HCT116 (cell line): ENCODE data around the gene BSN. TPM values are rescaled to one million over a fixed set of nuclear protein-coding genes. Genes with fewer than 3 reads are reported as not detected.

Experiments used
- ATAC-seq: fragments of 200-7000 bp; cut with Tn5 transposase; 2 replicates; pipeline ENCODE4 v1.9.1; 2020; ENCODE audit warnings: mild to moderate bottlenecking, moderate library complexity
- BruUV-seq: library from RNA; stranded (reverse); fragments of 400-500 nt; replicated peaks from 2 replicates; lab custom pipeline; 2021; lab: Mats Ljungman, UMichigan
- CTCF ChIA-PET: fragments of 300-600 bp; sonication (Branson Sonifier 250); formaldehyde crosslinking; loops from one replicate; lab custom pipeline; 2021; ENCODE audit warnings: antibody characterized with exemption; lab: Charles Lee
- POLR2A ChIA-PET: fragments of 300-600, 350-600 bp; sonication (Branson Sonifier 250); formaldehyde crosslinking; loops from one replicate; lab custom pipeline; 2021; ENCODE audit warnings: antibody characterized with exemption; lab: Charles Lee
- RAD21 ChIA-PET, 2 experiments: fragments of 300-600 bp; sonication (Branson Sonifier 250); formaldehyde crosslinking; loops; one replicate each; lab custom pipeline; 2023; ENCODE audit warnings: low total read pairs in 2 of 2; ENCODE audit not compliant: uncharacterized antibody in 2 of 2, unreplicated experiment in 2 of 2, low non-redundant PET in 1 of 2; lab: Charles Lee
- DNase-seq: peaks from one replicate; pipeline ENCODE4 v3.0.0-alpha.2; 2010; ENCODE audit warnings: low read depth, low spot score
- H2AFZ ChIP-seq: fragments of 200-600 bp; shearing (Covaris generic), sonication (generic); 2 replicates; pipeline ENCODE4 v1.6.1; 2017; ENCODE audit warnings: low read depth, mixed run types, mixed read lengths, antibody characterized with exemption, low read length; ENCODE audit not compliant: poor library complexity, severe bottlenecking
- H3K27ac ChIP-seq: 2 replicates; pipeline ENCODE4 v1.5.1; 2012; ENCODE audit warnings: low read depth, low read length
- H3K27me3 ChIP-seq: fragments of 200-600 bp; sonication (generic); 2 replicates; pipeline ENCODE4 v1.6.1; 2016; ENCODE audit warnings: mixed run types, low read length, mixed read lengths; ENCODE audit not compliant: insufficient read depth
- H3K36me3 ChIP-seq, 2 experiments: fragments of 200-500 bp in 1 of 2; fragments of 200-600 bp in 1 of 2; sonication (Bioruptor generic) in 1 of 2; sonication (generic) in 1 of 2; 2 replicates each; pipeline versions ENCODE4 v1.5.1 to v1.6.1; 2014 to 2016; ENCODE audit warnings: low read length in 2 of 2, inconsistent platforms in 1 of 2, mixed read lengths in 1 of 2, mixed run types in 1 of 2; ENCODE audit not compliant: insufficient read depth in 2 of 2, control insufficient read depth in 1 of 2
- H3K4me1 ChIP-seq, 2 experiments: fragments of 200-600 bp in 1 of 2; sonication (generic) in 1 of 2; 2 replicates each; pipeline versions ENCODE4 v1.5.1 to v1.6.1; 2012 to 2017; ENCODE audit warnings: low read length in 2 of 2, inconsistent platforms in 1 of 2, mild to moderate bottlenecking in 1 of 2, mixed read lengths in 1 of 2, mixed run types in 1 of 2, moderate library complexity in 1 of 2; ENCODE audit not compliant: insufficient read depth in 2 of 2, control insufficient read depth in 1 of 2
- H3K4me2 ChIP-seq: fragments of 200-600 bp; sonication (generic); 2 replicates; pipeline ENCODE4 v1.6.1; 2017; ENCODE audit warnings: mixed run types, low read length, mixed read lengths
- H3K4me3 ChIP-seq, 2 experiments: fragments of 200-600 bp in 1 of 2; sonication (generic) in 1 of 2; replicated peaks in 1 of 2; 2 replicates each; pipeline ENCODE4 v1.5.1; 2011 to 2016; ENCODE audit warnings: low read length in 2 of 2, control low read depth in 1 of 2, low read depth in 1 of 2, mild to moderate bottlenecking in 1 of 2, mixed read lengths in 1 of 2, mixed run types in 1 of 2
- H3K79me2 ChIP-seq: fragments of 200-600 bp; sonication (generic); 2 replicates; pipeline ENCODE4 v1.6.1; 2017; ENCODE audit warnings: mild to moderate bottlenecking, mixed run types, low read length, moderate library complexity, mixed read lengths; ENCODE audit not compliant: insufficient read depth
- H3K9ac ChIP-seq: fragments of 200-600 bp; sonication (generic); 2 replicates; pipeline ENCODE4 v1.6.1; 2016; ENCODE audit warnings: low read length, mixed read lengths
- H3K9me2 ChIP-seq: fragments of 200-600 bp; sonication (generic), shearing (Covaris generic); 2 replicates; pipeline ENCODE4 v1.6.1; 2017; ENCODE audit warnings: mixed run types, mild to moderate bottlenecking, moderate library complexity; ENCODE audit not compliant: insufficient read depth
- H3K9me3 ChIP-seq, 2 experiments: fragments of 200-500 bp in 1 of 2; fragments of 200-600 bp in 1 of 2; sonication (Bioruptor generic) in 1 of 2; sonication (generic) in 1 of 2; 2 replicates each; pipeline ENCODE4 v1.6.1; 2014 to 2017; ENCODE audit warnings: low read length in 2 of 2, mixed read lengths in 2 of 2, inconsistent platforms in 1 of 2, low read depth in 1 of 2, mild to moderate bottlenecking in 1 of 2, mixed run types in 1 of 2, moderate library complexity in 1 of 2; ENCODE audit not compliant: control insufficient read depth in 1 of 2, insufficient read depth in 1 of 2
- H4K20me1 ChIP-seq: fragments of 200-600 bp; sonication (generic), shearing (Covaris generic); 2 replicates; pipeline ENCODE4 v1.6.1; 2017; ENCODE audit warnings: mixed run types, mild to moderate bottlenecking, moderate library complexity; ENCODE audit not compliant: insufficient read depth
- CBX3 ChIP-seq: IDR thresholded peaks from 2 replicates; pipeline ENCODE4 v1.6.1; 2012; ENCODE audit warnings: low read depth
- EGR1 ChIP-seq: IDR thresholded peaks from 2 replicates; pipeline ENCODE4 v1.6.1; 2012; ENCODE audit warnings: low read depth
- ELF1 ChIP-seq: IDR thresholded peaks from 2 replicates; pipeline ENCODE4 v1.6.1; 2012; ENCODE audit warnings: low read depth, borderline replicate concordance
- EZH2phosphoT487 ChIP-seq: fragments of 200-600 bp; IDR thresholded peaks from 2 replicates; pipeline ENCODE4 v1.6.1; 2018; ENCODE audit warnings: antibody characterized with exemption, borderline replicate concordance
- POLR2AphosphoS5 ChIP-seq: IDR thresholded peaks from 2 replicates; pipeline ENCODE4 v1.6.1; 2011; ENCODE audit warnings: mild to moderate bottlenecking, low read depth, low read length, moderate library complexity
- RAD21 ChIP-seq: IDR thresholded peaks from 2 replicates; pipeline ENCODE4 v1.6.1; 2012; ENCODE audit warnings: low read depth, mild to moderate bottlenecking
- ZNF274 ChIP-seq: fragments of 200-500 bp; sonication (Bioruptor generic); IDR thresholded peaks from 2 replicates; pipeline ENCODE4 v1.6.1; 2014; ENCODE audit warnings: mild to moderate bottlenecking, low read depth, low read length, inconsistent platforms
- intact Hi-C: fragments of 100-400 bp; cut with micrococcal nuclease; formaldehyde crosslinking; loops from 2 replicates; pipeline ENCODE4 v1.10.0; 2022
- total RNA-seq: library from RNA; stranded (reverse); gene quantifications from one replicate; pipeline ENCODE4 v1.2.1, GENCODE V29; 2021; ENCODE audit not compliant: unreplicated experiment
- TF ChIP-seq, protein P1 (sequence below), 3 experiments: fragments of 200-600 bp in 1 of 3; sonication (generic) in 1 of 3; IDR thresholded peaks in 2 of 3; conservative IDR thresholded peaks in 1 of 3; 2 replicates each; pipeline ENCODE4 v1.5.1; 2012 to 2017; ENCODE audit warnings: low read depth in 2 of 3, low read length in 2 of 3, antibody characterized with exemption in 1 of 3, borderline replicate concordance in 1 of 3, control low read depth in 1 of 3, mild to moderate bottlenecking in 1 of 3, mixed read lengths in 1 of 3, mixed run types in 1 of 3, moderate library complexity in 1 of 3; ENCODE audit not compliant: insufficient read depth in 1 of 3
- TF ChIP-seq, protein P2 (sequence below): IDR thresholded peaks from 2 replicates; pipeline ENCODE4 v1.6.1; 2012

Gene BSN
- total RNA-seq, 1 experiment from 2014 or later = 1.5 TPM

- no peaks in the 10 kb centered on the region for H3K27me3 ChIP-seq
- no peak for TF ChIP-seq RAD21
- no peak for TF ChIP-seq EZH2phosphoT487
- TF ChIP-seq, protein P1, sequence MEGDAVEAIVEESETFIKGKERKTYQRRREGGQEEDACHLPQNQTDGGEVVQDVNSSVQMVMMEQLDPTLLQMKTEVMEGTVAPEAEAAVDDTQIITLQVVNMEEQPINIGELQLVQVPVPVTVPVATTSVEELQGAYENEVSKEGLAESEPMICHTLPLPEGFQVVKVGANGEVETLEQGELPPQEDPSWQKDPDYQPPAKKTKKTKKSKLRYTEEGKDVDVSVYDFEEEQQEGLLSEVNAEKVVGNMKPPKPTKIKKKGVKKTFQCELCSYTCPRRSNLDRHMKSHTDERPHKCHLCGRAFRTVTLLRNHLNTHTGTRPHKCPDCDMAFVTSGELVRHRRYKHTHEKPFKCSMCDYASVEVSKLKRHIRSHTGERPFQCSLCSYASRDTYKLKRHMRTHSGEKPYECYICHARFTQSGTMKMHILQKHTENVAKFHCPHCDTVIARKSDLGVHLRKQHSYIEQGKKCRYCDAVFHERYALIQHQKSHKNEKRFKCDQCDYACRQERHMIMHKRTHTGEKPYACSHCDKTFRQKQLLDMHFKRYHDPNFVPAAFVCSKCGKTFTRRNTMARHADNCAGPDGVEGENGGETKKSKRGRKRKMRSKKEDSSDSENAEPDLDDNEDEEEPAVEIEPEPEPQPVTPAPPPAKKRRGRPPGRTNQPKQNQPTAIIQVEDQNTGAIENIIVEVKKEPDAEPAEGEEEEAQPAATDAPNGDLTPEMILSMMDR (IDR thresholded peaks at IDR 0.05 in 2 of 3, conservative IDR thresholded peaks at IDR 0.05 in 1 of 3; ENCODE audit: borderline replicate concordance in 1 of 3, insufficient read depth in 1 of 3, low read depth in 2 of 3, low read length in 2 of 3) = no peak
- TF ChIP-seq, protein P2, sequence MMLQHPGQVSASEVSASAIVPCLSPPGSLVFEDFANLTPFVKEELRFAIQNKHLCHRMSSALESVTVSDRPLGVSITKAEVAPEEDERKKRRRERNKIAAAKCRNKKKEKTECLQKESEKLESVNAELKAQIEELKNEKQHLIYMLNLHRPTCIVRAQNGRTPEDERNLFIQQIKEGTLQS = no peak
- no peak for TF ChIP-seq POLR2AphosphoS5
- no peak for TF ChIP-seq ELF1
- no peak for TF ChIP-seq ZNF274
- TF ChIP-seq EGR1 = no peak
- no peak for TF ChIP-seq CBX3
- TF ChIP-seq, all 23 proteins: peak for 0
- H4K20me1 ChIP-seq = no peaks in the 10 kb centered on the region
- no peak for DNase-seq
- intact Hi-C loops = no loop called here
- H2AFZ ChIP-seq = no peak overlapping the region
- no TSS peak for BruUV-seq
- ChIA-PET CTCF (no interaction called here), POLR2A (no interaction called here), RAD21 (no interaction called here)
- H3K9ac ChIP-seq = no peak overlapping the region
- no peak overlapping the region for H3K27ac ChIP-seq
- H3K9me2 ChIP-seq = no peaks in the 10 kb centered on the region
- H3K4me1 ChIP-seq = peaks cover 0 to 6% of the 10 kb centered on the region in 2 experiments; a peak in 1 of 4 replicates
- no peaks in the 10 kb centered on the region for H3K36me3 ChIP-seq
- no peak for ATAC-seq
- H3K4me2 ChIP-seq = no peak overlapping the region
- no peak overlapping the region for H3K4me3 ChIP-seq
- H3K9me3 ChIP-seq = no peaks in the 10 kb centered on the region
- H3K79me2 ChIP-seq = no peaks in the 10 kb centered on the region
These were observed 103.1 kb downstream of the BSN start for GRCh38 chr3:49657208-49657915.
